GM19397 (cell line): ENCODE data around the gene CAMK4.
"Not testable (repeated sequence)": the region's sequence is repeated elsewhere in the genome, so short reads cannot be mapped to it uniquely, and the experiment has no call there.

Experiments
- ATAC-seq: cut with Tn5 transposase; IDR thresholded peaks from one replicate; pipeline ENCODE4 v1.9.1; 2021; ENCODE audit warnings: mild to moderate bottlenecking, moderate library complexity; ENCODE audit not compliant: unreplicated experiment

The CAMK4 gene

DNA sequence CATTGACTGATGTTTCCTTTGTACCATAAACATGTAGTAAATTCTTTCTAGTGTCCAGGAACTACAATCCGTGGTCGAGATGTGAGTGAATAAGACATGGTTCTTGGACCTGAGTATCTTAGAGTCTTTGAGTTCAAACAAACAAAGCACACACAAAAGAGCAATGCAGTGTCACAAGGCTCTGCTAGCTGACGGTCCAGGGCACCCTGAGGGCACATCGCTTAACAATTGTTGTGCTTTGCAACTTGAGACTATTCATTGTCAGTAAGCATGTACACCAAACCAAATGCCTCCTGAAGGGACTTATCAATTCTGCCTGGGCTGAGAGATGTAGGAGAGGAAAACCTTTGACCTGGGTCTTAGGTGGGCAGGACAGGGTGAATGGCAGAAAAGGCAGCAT is 84.8 kb downstream of the CAMK4 start:
- no peak for ATAC-seq

GRCh38 chr5:111309384-111309783 is 85.2 kb downstream of the CAMK4 start:
- ATAC-seq = no peak

- ATAC-seq = no peak
Observed at GRCh38 chr5:111310711-111311620, 86.8 kb downstream of the CAMK4 start.

DNA sequence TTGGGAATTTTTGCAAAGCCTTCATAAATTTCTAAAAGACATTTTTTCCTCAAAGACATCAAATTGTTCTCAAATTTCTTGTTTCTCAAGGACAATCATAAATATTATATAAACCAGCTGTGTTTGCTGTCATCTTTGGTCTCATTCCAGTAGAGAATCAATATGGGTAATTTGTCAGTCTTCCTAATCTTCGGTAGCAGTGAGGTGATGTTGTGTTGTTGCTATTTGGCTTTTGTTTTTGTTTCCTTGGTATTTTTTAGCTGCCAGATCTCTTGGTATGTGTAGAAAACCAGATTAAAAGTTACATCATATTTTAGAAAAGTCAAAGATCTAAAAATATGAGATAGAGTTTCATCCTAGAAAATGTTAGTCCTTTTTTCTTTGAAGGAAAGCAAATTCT is 87.5 kb downstream of the CAMK4 start:
- ATAC-seq = no peak

DNA sequence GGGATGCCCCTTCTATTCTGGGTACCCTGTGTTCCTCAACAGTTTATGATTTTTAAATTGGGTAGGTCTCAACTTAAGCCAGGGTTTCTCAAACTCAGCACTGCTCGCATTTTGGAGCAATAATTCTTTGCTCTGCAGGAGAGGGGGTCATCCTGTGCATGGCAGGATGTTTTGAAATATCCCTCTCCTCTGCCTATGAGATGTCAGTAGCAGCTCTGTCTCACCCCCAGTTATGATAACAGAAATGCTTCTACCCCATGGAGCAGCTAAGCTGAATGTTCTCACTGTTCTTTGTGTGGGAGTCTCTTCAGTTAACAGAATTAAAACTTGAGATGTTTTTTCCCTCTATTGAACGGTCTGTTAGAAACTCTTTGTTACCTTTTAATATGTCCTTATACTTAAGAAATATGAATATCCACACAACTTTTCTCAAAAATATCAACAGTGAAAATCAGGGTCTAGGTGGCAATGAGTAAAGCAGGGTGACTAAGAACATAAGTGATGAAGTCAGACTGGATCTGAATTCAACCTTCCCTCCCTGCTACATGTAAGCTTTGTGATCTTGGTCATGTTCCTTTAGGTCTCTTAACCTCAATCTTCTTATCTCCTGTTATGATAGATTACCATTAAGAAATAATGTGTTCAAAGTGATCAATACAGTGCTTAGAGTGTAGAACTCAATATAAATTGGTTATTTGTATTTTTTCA is 89.0 kb downstream of the CAMK4 start:
- no peak for ATAC-seq

GRCh38 chr5:111320953-111321352 is 96.8 kb downstream of the CAMK4 start:
- ATAC-seq = no peak

DNA sequence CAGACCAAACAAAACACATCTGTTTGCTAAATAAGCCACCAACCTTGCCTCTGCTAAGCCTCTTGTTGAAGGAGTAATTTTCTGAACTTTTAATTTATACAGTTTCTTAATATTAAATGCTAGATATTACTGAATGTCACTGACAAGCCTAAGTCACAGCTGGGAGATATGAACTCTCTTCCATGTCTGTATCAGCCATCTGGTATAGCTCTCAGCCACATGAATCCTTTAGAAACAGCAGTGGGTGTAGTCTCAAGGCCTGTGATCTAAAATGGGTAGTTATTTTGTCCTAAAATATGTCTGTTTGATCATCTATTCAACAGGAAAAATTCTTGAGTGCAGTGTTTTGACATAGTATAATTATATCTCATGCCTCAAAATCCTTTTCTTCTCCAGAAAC is 97.2 kb downstream of the CAMK4 start:
- no peak for ATAC-seq

DNA sequence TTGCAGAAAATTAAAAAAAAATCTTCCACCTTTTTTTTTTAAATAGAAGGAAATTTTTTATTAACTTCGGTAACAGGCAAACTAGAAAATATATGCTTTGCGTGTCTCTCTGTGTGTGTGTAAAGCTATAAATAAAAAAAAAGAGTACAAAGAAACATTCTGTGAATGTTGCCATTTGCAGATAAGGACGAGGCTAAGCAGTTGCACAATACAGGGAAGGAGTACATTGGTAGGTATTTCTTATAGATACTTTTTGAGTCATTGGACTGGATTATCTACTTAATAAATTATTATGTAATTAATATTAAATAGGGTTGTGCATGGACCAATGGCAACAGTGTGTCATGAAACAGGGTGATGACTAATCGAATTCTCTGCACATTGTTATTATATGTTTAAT is 102.4 kb downstream of the CAMK4 start:
- no peak for ATAC-seq

- ATAC-seq = no peak
Observed at GRCh38 chr5:111337133-111337532, 112.9 kb downstream of the CAMK4 start.

- no peak for ATAC-seq
Observed at GRCh38 chr5:111337688-111338087, 113.5 kb downstream of the CAMK4 start.

- no peak for ATAC-seq
Observed at GRCh38 chr5:111345731-111346130, 121.5 kb downstream of the CAMK4 start.

DNA sequence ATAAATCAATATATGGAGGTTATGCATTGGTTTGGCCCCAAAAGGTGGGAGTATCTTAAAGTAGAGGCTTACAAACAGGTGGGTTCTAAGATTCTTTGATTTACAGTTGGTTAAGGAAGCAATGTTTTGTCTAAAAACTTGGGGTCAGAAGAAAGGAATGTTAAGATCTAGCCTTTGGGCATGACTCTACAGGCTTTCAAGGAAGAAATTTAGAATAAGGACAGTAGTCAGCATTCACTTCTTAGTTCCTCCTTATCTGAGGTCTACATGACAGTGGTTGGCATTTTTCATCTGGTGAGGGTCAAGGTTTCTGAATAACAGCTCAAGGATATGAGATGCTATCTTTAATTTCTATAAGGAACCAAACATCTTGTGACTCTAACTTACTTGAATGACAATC is 122.8 kb downstream of the CAMK4 start:
- no peak for ATAC-seq

DNA sequence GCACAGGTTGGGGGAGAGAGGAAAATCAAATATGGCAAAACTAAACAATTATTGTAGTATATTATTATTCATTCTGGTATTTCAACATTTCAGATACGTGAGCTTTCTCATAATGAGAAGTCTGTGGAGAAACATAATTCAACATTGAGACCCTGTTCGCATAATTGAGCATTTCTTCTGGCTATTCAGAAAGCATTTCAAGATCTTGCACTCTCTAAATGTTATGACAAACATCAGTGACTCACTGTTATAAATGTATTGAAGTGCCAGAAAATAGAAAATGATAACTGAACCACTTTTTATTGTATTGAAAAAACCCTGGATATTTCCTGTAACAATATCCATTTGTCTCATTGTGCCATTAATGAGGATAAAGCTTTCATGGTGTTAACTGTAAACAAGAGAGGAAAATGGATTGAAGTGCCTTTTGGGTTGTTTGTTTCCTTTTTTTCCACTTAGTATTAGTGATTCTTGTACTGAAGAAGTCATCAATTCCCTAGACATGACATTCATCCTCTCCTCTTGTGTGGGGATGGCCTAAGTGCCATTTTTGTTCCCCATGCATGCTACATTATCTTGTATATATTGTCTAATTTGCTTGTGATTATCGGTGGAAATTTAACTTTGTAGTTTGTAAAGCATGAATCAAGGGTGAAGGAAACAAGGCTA is 124.6 kb downstream of the CAMK4 start:
- ATAC-seq = no peak

GRCh38 chr5:111349429-111349828 is 125.2 kb downstream of the CAMK4 start:
- ATAC-seq = no peak

DNA sequence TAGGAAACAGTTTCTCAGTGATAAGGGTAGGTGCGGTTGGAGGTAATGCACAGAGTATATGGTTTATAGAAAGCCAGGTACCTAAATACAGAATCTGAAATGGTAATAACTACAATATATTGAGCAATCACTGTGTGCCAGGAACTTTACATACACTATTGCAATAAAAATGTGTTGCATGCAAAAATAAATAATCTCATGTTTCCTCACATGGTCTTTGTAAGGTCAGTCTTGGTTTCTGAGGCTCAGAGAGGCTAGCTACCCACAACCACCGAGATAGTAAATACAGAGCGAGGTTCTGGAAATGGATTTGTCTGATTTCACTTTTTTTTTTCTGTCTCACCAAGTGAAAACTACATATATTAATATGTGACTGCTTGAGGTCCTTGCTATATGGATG is 128.9 kb downstream of the CAMK4 start:
- ATAC-seq = no peak

- not testable (repeated sequence) for ATAC-seq
Observed at GRCh38 chr5:111358726-111359125, 134.5 kb downstream of the CAMK4 start.

- ATAC-seq = no peak
Observed at GRCh38 chr5:111360173-111360572, 136.0 kb downstream of the CAMK4 start.

DNA sequence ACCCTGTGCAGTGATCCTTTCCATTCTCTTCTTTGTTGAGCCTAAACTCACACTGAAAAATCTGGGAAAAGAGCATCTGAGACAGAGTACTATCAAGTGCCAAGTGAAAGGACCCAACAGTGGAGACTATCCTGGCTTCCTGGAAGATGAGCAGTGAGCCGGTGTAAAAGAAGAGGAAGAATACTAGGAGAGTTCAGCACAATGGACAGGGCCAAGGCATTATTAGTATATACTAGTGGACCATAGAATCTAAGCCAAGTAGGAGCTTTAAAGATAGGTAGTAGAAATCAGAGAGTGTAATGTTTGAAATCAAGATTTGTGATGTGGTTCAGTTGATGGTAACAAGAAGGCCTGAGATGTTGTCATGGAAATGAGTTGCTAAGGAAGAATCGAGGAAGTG is 140.8 kb downstream of the CAMK4 start:
- no peak for ATAC-seq

GRCh38 chr5:111366388-111366787 is 142.2 kb downstream of the CAMK4 start:
- no peak for ATAC-seq

DNA sequence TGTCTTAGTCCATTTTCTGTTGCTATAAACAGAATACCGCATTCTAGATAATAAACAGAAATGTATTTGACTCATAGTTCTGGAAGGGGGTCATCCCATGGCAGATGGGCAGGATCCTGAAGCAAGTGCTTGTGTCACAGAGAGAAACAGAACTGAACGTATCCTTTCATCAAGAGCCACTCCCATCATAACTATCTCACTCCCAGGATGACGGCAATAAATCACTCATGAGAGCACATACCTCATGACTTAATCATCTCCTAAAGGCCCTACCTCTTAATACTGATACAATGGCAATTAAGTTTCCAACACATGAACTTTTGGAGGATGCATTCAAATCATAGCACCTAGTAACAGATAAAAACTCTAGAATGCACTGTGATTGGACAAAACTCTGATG is 142.9 kb downstream of the CAMK4 start:
- no peak for ATAC-seq

DNA sequence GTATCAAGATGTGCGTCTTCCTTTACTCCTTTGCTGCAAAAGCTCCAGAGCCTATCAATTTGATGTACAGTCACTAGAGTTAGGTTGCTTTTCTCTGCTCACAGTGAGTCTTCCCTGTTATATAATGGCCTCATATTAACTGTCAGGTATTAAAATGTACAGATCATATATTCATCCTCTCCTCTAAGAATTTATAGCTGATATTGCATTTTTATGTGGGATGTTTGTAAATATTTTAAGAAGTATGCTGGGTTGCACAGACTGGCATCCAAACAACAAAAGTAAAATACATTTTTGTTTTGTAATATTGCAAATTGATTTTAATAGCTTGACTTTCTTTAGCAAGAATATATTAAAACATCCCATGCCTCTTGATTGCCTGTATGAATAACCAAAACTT is 148.6 kb downstream of the CAMK4 start:
- no peak for ATAC-seq

- no peak for ATAC-seq
Observed at GRCh38 chr5:111374380-111374779, 150.2 kb downstream of the CAMK4 start.
